Breast epithelium (tissue), 3 donors: ENCODE results near the gene HMCN2.

Experiments
- CTCF ChIP-seq, 3 donors: fragments of 450-650 bp; IDR thresholded peaks; one replicate each; pipeline ENCODE4 v1.5.1; 2016 to 2017; ENCODE audit warnings: antibody characterized with exemption in 3 of 3, mild to moderate bottlenecking in 3 of 3, moderate library complexity in 3 of 3
- POLR2A ChIP-seq: fragments of 450-650 bp; IDR thresholded peaks from one replicate; pipeline ENCODE4 v1.6.1; 2016; ENCODE audit warnings: antibody characterized with exemption, mild to moderate bottlenecking, moderate library complexity
- POLR2AphosphoS5 ChIP-seq, 3 donors: sonication (generic); formaldehyde crosslinking; IDR thresholded peaks; one replicate each; pipeline ENCODE4 v1.6.1; 2017; ENCODE audit warnings: antibody characterized with exemption in 3 of 3

GRCh38 chr9:130239741-130240241 lies 25.8 kb upstream of the HMCN2 start:
- TF ChIP-seq CTCF (IDR thresholded peaks at IDR 0.05) (no peak), POLR2A (no peak), POLR2AphosphoS5 (IDR thresholded peaks at IDR 0.05) (no peak)
